ENCODE measurements around the gene FGF10.

FGF10 gene

GRCh38 chr5:44360919-44361318 is 28.3 kb downstream of the FGF10 start:
- H3K4me3 ChIP-seq (ENCODE audit: low read depth, low read length) = no peak overlapping the region
- TF ChIP-seq, protein P1, sequence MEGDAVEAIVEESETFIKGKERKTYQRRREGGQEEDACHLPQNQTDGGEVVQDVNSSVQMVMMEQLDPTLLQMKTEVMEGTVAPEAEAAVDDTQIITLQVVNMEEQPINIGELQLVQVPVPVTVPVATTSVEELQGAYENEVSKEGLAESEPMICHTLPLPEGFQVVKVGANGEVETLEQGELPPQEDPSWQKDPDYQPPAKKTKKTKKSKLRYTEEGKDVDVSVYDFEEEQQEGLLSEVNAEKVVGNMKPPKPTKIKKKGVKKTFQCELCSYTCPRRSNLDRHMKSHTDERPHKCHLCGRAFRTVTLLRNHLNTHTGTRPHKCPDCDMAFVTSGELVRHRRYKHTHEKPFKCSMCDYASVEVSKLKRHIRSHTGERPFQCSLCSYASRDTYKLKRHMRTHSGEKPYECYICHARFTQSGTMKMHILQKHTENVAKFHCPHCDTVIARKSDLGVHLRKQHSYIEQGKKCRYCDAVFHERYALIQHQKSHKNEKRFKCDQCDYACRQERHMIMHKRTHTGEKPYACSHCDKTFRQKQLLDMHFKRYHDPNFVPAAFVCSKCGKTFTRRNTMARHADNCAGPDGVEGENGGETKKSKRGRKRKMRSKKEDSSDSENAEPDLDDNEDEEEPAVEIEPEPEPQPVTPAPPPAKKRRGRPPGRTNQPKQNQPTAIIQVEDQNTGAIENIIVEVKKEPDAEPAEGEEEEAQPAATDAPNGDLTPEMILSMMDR (IDR thresholded peaks at IDR 0.05; ENCODE audit: low read depth, low read length) = no peak

- no peak overlapping the region for H3K4me3 ChIP-seq (ENCODE audit: low read depth, low read length)
- TF ChIP-seq, protein P1 (IDR thresholded peaks at IDR 0.05; ENCODE audit: low read depth, low read length) = no peak
Observed at GRCh38 chr5:44358421-44358820, 30.8 kb downstream of the FGF10 start.

- no peak overlapping the region for H3K4me3 ChIP-seq (ENCODE audit: low read depth, low read length)
- TF ChIP-seq, protein P1 (IDR thresholded peaks at IDR 0.05; ENCODE audit: low read depth, low read length) = no peak
Observed at GRCh38 chr5:44356231-44356630, 33.0 kb downstream of the FGF10 start.

- H3K4me3 ChIP-seq (ENCODE audit: low read depth, low read length) = no peak overlapping the region
- TF ChIP-seq, protein P1 (IDR thresholded peaks at IDR 0.05; ENCODE audit: low read depth, low read length) = no peak
Observed at GRCh38 chr5:44345871-44346270, 43.3 kb downstream of the FGF10 start.

DNA sequence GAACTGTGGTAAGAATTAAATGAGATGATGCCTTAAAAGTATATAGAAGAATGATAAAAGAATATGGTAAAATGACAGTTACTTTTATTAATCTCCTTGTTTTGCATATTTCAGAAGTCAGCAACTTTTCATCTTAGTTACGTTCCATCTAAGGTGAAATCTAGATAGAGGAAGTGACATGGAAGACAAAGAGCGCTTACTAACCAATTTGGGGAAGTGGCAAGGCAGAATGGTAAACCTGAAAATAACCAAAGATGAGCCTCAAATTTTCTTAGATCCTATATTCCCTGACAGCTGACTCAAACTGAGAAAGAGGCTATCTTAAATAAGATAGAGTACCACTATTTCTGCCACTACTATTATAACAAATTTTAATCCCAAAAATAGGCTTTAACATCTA is 52.5 kb downstream of the FGF10 start:
- TF ChIP-seq, protein P1 (IDR thresholded peaks at IDR 0.05; ENCODE audit: low read depth, low read length) = no peak
- no peak overlapping the region for H3K4me3 ChIP-seq (ENCODE audit: low read depth, low read length)

DNA sequence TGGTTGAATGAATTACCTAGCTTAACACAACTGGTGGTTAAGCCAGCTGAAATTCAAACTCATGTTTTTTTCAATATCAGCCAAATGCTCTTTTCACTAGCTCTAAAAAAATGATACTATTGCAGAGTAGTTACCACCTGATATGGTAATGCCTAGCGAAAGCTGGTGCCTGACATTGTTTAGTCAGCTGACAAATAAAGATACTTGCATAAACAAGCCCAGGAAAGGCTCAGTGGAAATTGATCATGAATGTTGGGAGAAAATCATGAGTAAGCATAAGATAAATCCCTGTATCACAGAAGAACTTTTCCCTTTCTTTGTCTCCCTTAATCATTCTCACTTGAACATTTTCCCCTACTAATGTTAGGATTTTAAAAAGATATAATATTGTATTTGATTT is 54.6 kb downstream of the FGF10 start:
- TF ChIP-seq, protein P1 (IDR thresholded peaks at IDR 0.05; ENCODE audit: low read depth, low read length) = no peak
- H3K4me3 ChIP-seq (ENCODE audit: low read depth, low read length) = no peak overlapping the region

GRCh38 chr5:44332285-44332971 is 56.8 kb downstream of the FGF10 start:
- TF ChIP-seq, protein P1 (IDR thresholded peaks at IDR 0.05; ENCODE audit: low read depth, low read length) = no peak

More at GRCh38 chr5:44332285-44332971, 56.8 kb downstream of the FGF10 start:
- no peak overlapping the region for H3K4me3 ChIP-seq (ENCODE audit: low read depth, low read length)
